ENCODE results near the gene COX10.

DNA sequence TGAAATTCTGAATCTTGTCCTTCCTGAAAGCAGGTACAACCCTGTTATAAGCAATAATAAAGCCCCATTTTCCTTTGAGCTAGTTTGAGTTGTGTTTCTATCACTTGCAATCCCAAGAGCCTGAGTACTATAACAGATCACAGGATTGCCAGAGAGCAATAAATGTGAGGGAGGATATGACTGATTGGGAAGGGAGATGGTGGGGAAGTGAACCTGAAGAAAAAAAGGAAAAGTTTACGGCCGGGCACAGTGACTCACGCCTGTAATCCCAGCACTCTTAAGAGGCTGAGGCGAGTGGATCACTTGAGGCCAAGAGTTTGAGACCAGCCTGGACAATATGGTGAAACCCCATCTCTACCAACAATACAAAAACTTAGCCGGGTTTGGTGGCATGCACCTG is 80.4 kb downstream of the COX10 start:
- TF ChIP-seq TAF1 (IDR thresholded peaks at IDR 0.05; ENCODE audit: low read depth, low read length), result no peak
- TF ChIP-seq POLR2A (IDR thresholded peaks at IDR 0.05; ENCODE audit: low read depth, low read length), result no peak
- TF ChIP-seq POLR2AphosphoS5 (IDR thresholded peaks at IDR 0.05; ENCODE audit: low read depth, low read length), result no peak
- no peak for TF ChIP-seq PAX5 (IDR thresholded peaks at IDR 0.05; ENCODE audit: insufficient read depth, low read length, severe bottlenecking)
- TF ChIP-seq SPI1 (IDR thresholded peaks at IDR 0.05; ENCODE audit: low read depth, low read length), result no peak

Measured in GM12891 (cell line).